GM21381 (cell line): ENCODE measurements around the gene ZNF311.
"Not testable (repeated sequence)": the region's sequence is repeated elsewhere in the genome, so short reads cannot be mapped to it uniquely, and the experiment has no call there.

Experiments used
- ATAC-seq: cut with Tn5 transposase; IDR thresholded peaks from one replicate; pipeline ENCODE4 v1.9.1; 2021; ENCODE audit warnings: mild to moderate bottlenecking, moderate library complexity; ENCODE audit not compliant: unreplicated experiment

ZNF311 gene

GRCh38 chr6:28956331-28956730 lies 48.8 kb downstream of the ZNF311 start:
- no peak for ATAC-seq

GRCh38 chr6:28953585-28954258 lies 51.4 kb downstream of the ZNF311 start:
- ATAC-seq = no peak

- ATAC-seq = peak; percentile 62
These were observed 52.0 kb downstream of the ZNF311 start for GRCh38 chr6:28953039-28953584.

- not testable (repeated sequence) for ATAC-seq
These were observed 55.4 kb downstream of the ZNF311 start for GRCh38 chr6:28949656-28950195.

- no peak for ATAC-seq
These were observed 56.2 kb downstream of the ZNF311 start for GRCh38 chr6:28948782-28949486.

- ATAC-seq = no peak
These were observed 57.3 kb downstream of the ZNF311 start for GRCh38 chr6:28947831-28948270.

GRCh38 chr6:28947067-28947765 lies 57.9 kb downstream of the ZNF311 start:
- no peak for ATAC-seq

- no peak for ATAC-seq
These were observed 59.8 kb downstream of the ZNF311 start for GRCh38 chr6:28945349-28945748.
